Activated T-cell treated with anti-CD3 and anti-CD28 coated beads, Interleukin-2, amount 50 U/mL, for 72 hours (primary cell): Measurements from ENCODE around the gene PRSS38. TPM values are rescaled to one million over a fixed set of nuclear protein-coding genes. Genes with fewer than 3 reads are reported as not detected.

Source experiments
- ATAC-seq, 2 donors: fragments of 150-1000 bp; cut with Tn5 transposase; replicated peaks in 1 of 2; 2 replicates each; pipeline ENCODE4 v1.10.0; 2021; ENCODE audit warnings: moderate library complexity in 2 of 2, mild to moderate bottlenecking in 1 of 2
- DNase-seq, 2 donors: peaks; one replicate each; pipeline ENCODE4 v3.0.0; 2021 to 2022; ENCODE audit warnings: mixed read lengths in 1 of 2
- H3K27ac Mint-ChIP-seq: one replicate; pipeline ENCODE4 v1.8.0; 2022; ENCODE audit warnings: mild to moderate bottlenecking, moderate library complexity, mixed read lengths
- H3K27me3 Mint-ChIP-seq: one replicate; pipeline ENCODE4 v1.8.0; 2022; ENCODE audit warnings: low read depth, mixed read lengths
- H3K36me3 Mint-ChIP-seq, 2 donors: one replicate each; pipeline ENCODE4 v1.8.0; 2022; ENCODE audit warnings: mixed read lengths in 2 of 2, mild to moderate bottlenecking in 1 of 2; ENCODE audit not compliant: insufficient read depth in 2 of 2
- H3K4me1 Mint-ChIP-seq: one replicate; pipeline ENCODE4 v1.8.0; 2022; ENCODE audit warnings: low read depth, mixed read lengths
- H3K4me3 Mint-ChIP-seq, 2 donors: one replicate each; pipeline ENCODE4 v1.8.0; 2022; ENCODE audit warnings: mild to moderate bottlenecking in 2 of 2, mixed read lengths in 2 of 2, moderate library complexity in 2 of 2
- H3K9me3 Mint-ChIP-seq, 2 donors: one replicate each; pipeline ENCODE4 v1.8.0; 2022; ENCODE audit warnings: mixed read lengths in 2 of 2
- total RNA-seq, 2 donors: library from RNA; stranded (reverse); gene quantifications; one replicate each; pipeline ENCODE4 v1.2.3, GENCODE V29; 2022

The PRSS38 gene
- total RNA-seq, 2 donors from 2014 or later, result not detected

GRCh38 chr1:227774051-227774731 lies 41.3 kb upstream of the PRSS38 start:
- Mint-ChIP-seq H3K4me3 (peak overlapping the region; percentile 37 to 56), H3K27ac (no peak overlapping the region), H3K4me1 (peaks cover 19% of the 10 kb centered on the region), H3K27me3 (no peaks in the 10 kb centered on the region), H3K36me3 (peaks cover 0 to 2% of the 10 kb centered on the region in 2 donors), H3K9me3 (no peaks in the 10 kb centered on the region)
- DNase-seq (peak; percentile 36 to 40), ATAC-seq (peak; percentile 86 to 88)

GRCh38 chr1:227774821-227775661 lies 40.4 kb upstream of the PRSS38 start:
- Mint-ChIP-seq H3K36me3 (peaks cover 0 to 2% of the 10 kb centered on the region in 2 donors), H3K27me3 (no peaks in the 10 kb centered on the region), H3K4me1 (peaks cover 19% of the 10 kb centered on the region), H3K27ac (no peak overlapping the region), H3K4me3 (no peak overlapping the region), H3K9me3 (no peaks in the 10 kb centered on the region)
- ATAC-seq, result no peak
- DNase-seq, result no peak

GRCh38 chr1:227775841-227776240 lies 39.6 kb upstream of the PRSS38 start:
- H3K9me3 Mint-ChIP-seq, result no peaks in the 10 kb centered on the region
- no peak overlapping the region for H3K4me3 Mint-ChIP-seq
- H3K27me3 Mint-ChIP-seq, result no peaks in the 10 kb centered on the region
- peaks cover 19% of the 10 kb centered on the region for H3K4me1 Mint-ChIP-seq
- DNase-seq (no peak), ATAC-seq (no peak)
- no peak overlapping the region for H3K27ac Mint-ChIP-seq
- H3K36me3 Mint-ChIP-seq, result no peaks in the 10 kb centered on the region

DNA sequence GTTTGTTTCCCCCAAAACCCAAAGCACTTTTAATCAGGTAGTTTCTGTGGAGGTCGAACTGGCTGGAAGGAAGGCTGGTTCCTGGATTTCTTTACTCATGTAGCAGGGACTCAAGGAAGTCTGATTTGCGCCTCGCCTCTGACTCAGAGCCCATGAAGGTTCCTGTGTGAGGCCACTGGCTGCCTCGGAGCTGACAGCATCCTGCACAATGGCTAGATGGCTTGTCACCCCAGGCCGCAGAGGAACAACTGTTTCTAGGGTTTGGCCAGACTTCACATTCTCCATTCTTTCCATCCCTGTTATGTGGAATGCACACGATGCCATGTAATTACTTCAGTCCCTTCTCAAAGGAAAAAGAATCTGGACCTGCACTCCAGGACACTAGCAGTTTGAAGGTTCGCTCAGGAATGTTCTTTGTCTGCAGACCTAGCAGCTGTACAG lies 39.1 kb upstream of the PRSS38 start:
- peaks cover 19% of the 10 kb centered on the region for H3K4me1 Mint-ChIP-seq
- ATAC-seq (no peak), DNase-seq (no peak)
- no peaks in the 10 kb centered on the region for H3K36me3 Mint-ChIP-seq
- H3K27me3 Mint-ChIP-seq, result no peaks in the 10 kb centered on the region
- no peak overlapping the region for H3K4me3 Mint-ChIP-seq
- no peaks in the 10 kb centered on the region for H3K9me3 Mint-ChIP-seq
- no peak overlapping the region for H3K27ac Mint-ChIP-seq

DNA sequence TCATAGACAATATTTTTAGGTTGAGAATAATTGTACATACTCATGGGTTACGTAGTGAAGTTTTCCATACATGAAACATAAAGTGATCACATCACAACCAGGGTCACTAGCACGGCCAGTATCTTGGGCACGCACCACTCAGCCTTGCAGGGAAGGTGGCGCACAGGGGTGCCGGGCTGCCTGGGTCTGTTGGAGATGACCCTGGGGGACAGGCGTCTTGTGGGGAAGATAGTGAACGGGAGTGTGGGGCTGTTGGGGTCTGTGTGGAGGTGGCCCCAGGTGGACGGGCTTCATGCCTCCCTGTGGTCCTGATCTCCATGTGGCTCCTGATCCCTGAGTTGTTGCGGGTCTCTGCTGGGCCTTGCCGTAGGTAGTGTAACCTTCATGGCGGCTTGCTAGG lies 38.3 kb upstream of the PRSS38 start:
- peaks cover 19% of the 10 kb centered on the region for H3K4me1 Mint-ChIP-seq
- peaks cover 0 to 1% of the 10 kb centered on the region in 2 donors for H3K36me3 Mint-ChIP-seq
- no peak overlapping the region for H3K4me3 Mint-ChIP-seq
- no peak overlapping the region for H3K27ac Mint-ChIP-seq
- H3K27me3 Mint-ChIP-seq, result no peaks in the 10 kb centered on the region
- DNase-seq (no peak), ATAC-seq (no peak)
- H3K9me3 Mint-ChIP-seq, result no peaks in the 10 kb centered on the region

GRCh38 chr1:227777646-227778045 lies 37.8 kb upstream of the PRSS38 start:
- Mint-ChIP-seq H3K27ac (no peak overlapping the region), H3K4me3 (no peak overlapping the region), H3K27me3 (no peaks in the 10 kb centered on the region), H3K9me3 (no peaks in the 10 kb centered on the region), H3K4me1 (peaks cover 14% of the 10 kb centered on the region), H3K36me3 (peaks cover 0 to 1% of the 10 kb centered on the region in 2 donors)
- no peak for ATAC-seq
- DNase-seq, result no peak

- H3K4me1 Mint-ChIP-seq, result peaks cover 10% of the 10 kb centered on the region
These were observed 37.0 kb upstream of the PRSS38 start for GRCh38 chr1:227778401-227778947.

GRCh38 chr1:227779021-227779441 lies 36.4 kb upstream of the PRSS38 start:
- Mint-ChIP-seq H3K4me1 (peaks cover 4% of the 10 kb centered on the region), H3K27me3 (no peaks in the 10 kb centered on the region), H3K36me3 (peaks cover 0 to 1% of the 10 kb centered on the region in 2 donors), H3K27ac (no peak overlapping the region), H3K4me3 (no peak overlapping the region), H3K9me3 (no peaks in the 10 kb centered on the region)
- DNase-seq, result no peak
- no peak for ATAC-seq

More at GRCh38 chr1:227778401-227778947, 37.0 kb upstream of the PRSS38 start:
- ATAC-seq (no peak), DNase-seq (no peak)
- Mint-ChIP-seq H3K4me3 (no peak overlapping the region), H3K36me3 (peaks cover 0 to 1% of the 10 kb centered on the region in 2 donors), H3K27ac (no peak overlapping the region), H3K27me3 (no peaks in the 10 kb centered on the region), H3K9me3 (no peaks in the 10 kb centered on the region)

GRCh38 chr1:227779685-227780084 lies 35.8 kb upstream of the PRSS38 start:
- H3K4me3 Mint-ChIP-seq, result no peak overlapping the region
- H3K36me3 Mint-ChIP-seq, result peaks cover 0 to 1% of the 10 kb centered on the region in 2 donors
- H3K4me1 Mint-ChIP-seq, result no peaks in the 10 kb centered on the region
- DNase-seq (no peak), ATAC-seq (no peak)
- H3K9me3 Mint-ChIP-seq, result no peaks in the 10 kb centered on the region
- no peaks in the 10 kb centered on the region for H3K27me3 Mint-ChIP-seq
- H3K27ac Mint-ChIP-seq, result no peak overlapping the region

DNA sequence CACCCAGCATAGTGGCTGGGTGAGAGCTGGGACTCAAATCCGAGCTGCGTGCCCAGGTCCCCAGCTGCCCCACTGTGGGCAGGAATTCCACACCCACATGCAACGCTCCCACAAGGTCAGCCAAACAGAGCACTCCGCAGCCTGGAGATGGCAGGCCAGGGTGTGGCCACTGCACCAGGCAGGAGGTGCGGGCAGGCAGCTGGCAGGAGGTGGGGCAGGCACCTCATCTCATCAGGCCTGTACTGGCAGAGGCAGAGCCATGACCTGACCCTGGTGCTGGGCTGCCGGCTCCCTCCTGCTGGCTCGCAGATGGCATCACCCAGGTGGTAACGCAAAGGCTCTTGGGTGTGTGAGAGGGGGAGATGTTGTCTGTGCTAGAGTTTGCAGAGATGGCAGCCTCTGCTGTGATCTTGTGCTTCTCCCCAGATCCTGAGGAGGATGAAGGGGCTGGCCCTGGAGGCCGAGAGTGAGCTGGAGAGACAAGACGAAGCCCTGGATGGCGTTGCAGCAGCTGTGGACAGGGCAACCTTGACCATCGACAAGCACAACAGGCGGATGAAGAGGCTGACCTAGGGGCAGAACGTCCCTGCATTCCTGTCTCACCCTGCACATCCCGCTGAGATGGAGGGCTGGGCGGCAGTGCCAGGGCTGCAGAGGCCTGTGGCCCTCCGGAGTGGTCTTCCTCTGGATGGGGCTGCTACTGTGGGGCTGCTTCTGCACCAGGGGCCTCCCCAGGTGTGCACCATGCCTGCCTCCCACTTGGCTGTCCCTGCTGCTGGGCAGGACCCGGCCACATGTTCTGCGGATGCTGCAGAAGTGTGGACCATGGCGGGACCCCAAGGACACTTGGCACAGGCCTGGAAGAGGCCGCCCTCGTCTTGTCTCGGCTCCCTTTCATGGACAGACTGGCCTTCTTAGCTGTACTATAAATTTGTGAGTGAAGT lies 35.1 kb upstream of the PRSS38 start:
- H3K27me3 Mint-ChIP-seq, result no peaks in the 10 kb centered on the region
- H3K27ac Mint-ChIP-seq, result no peak overlapping the region
- ATAC-seq (no peak), DNase-seq (no peak)
- no peaks in the 10 kb centered on the region for H3K9me3 Mint-ChIP-seq
- no peak overlapping the region for H3K4me3 Mint-ChIP-seq
- H3K4me1 Mint-ChIP-seq, result no peaks in the 10 kb centered on the region
- H3K36me3 Mint-ChIP-seq, result peaks cover 0 to 1% of the 10 kb centered on the region in 2 donors

GRCh38 chr1:227781314-227781930 lies 34.1 kb upstream of the PRSS38 start:
- Mint-ChIP-seq H3K4me3 (no peak overlapping the region), H3K27ac (no peak overlapping the region), H3K4me1 (peaks cover 6% of the 10 kb centered on the region), H3K36me3 (peaks cover 0 to 1% of the 10 kb centered on the region in 2 donors), H3K9me3 (no peaks in the 10 kb centered on the region), H3K27me3 (no peaks in the 10 kb centered on the region)
- ATAC-seq (no peak), DNase-seq (no peak)

DNA sequence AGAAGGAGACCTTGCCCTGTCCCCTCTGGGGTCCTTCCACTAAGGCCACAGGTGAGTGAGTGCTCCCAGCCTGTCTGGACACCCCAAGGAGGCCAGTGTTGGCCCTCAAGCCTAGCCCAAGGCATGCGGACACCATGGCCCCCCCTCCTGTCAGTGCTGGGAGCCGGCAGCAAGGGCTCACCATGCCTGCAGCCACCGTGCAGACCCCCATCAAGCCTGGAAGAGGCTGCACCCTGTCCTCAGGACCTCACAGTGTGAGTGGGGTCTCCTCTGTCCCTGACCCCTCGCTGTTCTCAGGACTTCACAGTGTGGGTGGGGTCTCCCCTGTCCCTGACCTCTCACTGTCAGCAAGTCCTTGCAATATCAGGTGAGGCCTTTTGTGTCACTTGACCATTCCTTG lies 33.2 kb upstream of the PRSS38 start:
- Mint-ChIP-seq H3K9me3 (no peaks in the 10 kb centered on the region), H3K27ac (no peak overlapping the region), H3K4me3 (no peak overlapping the region), H3K4me1 (peaks cover 6% of the 10 kb centered on the region), H3K36me3 (peaks cover 0 to 1% of the 10 kb centered on the region in 2 donors), H3K27me3 (no peaks in the 10 kb centered on the region)
- DNase-seq (no peak), ATAC-seq (no peak)
